Left lung (tissue), 10 donors: ENCODE data around the gene TARS2. TPM values are rescaled to one million over a fixed set of nuclear protein-coding genes. Genes with fewer than 3 reads are reported as not detected.

ENCODE experiments used
- ATAC-seq: fragments of 200-7000 bp; cut with Tn5 transposase; one replicate; pipeline ENCODE4 v1.9.1; 2020; ENCODE audit warnings: moderate library complexity
- DNase-seq, 4 donors: peaks; one replicate each; pipeline ENCODE4 v3.0.0-alpha.2; 2013 to 2020
- H3K27ac ChIP-seq, 2 donors: fragments of 200-600 bp; sonication (generic) in 1 of 2; one replicate each; pipeline versions ENCODE4 v1.5.0 to v1.8.0; 2020 to 2021
- H3K27me3 ChIP-seq, 2 donors: fragments of 200-600 bp; sonication (generic) in 1 of 2; one replicate each; pipeline versions ENCODE4 v1.5.0 to v1.8.0; 2020 to 2021
- H3K36me3 ChIP-seq, 2 donors: fragments of 200-600 bp; sonication (generic) in 1 of 2; one replicate each; pipeline versions ENCODE4 v1.5.0 to v1.8.0; 2020 to 2021
- H3K4me1 ChIP-seq, 2 donors: fragments of 200-600 bp; one replicate each; pipeline ENCODE4 v1.8.0; 2021
- H3K4me3 ChIP-seq, 2 donors: fragments of 200-600 bp; sonication (generic) in 1 of 2; one replicate each; pipeline versions ENCODE4 v1.5.0 to v1.8.0; 2020 to 2021; ENCODE audit warnings: mild to moderate bottlenecking in 1 of 2
- H3K9me3 ChIP-seq, 2 donors: fragments of 200-600 bp; sonication (generic) in 1 of 2; one replicate each; pipeline versions ENCODE4 v1.5.0 to v1.8.0; 2020 to 2021
- intact Hi-C, 2 donors: fragments of 100-400 bp; cut with DNase I; formaldehyde crosslinking; loops; one replicate each; pipeline versions ENCODE4 v1.11.2 to v1.14.2; 2022
- polyA plus RNA-seq, 6 donors: library from polyadenylated mRNA; unstranded; fragments of 120-200 nt; gene quantifications; one replicate each; pipeline ENCODE4 v1.2.1, GENCODE V29; 2013; ENCODE audit not compliant: insufficient read length in 6 of 6
- total RNA-seq, 2 donors: library from RNA; stranded (reverse); fragmentation: NEBNext Ultra II Directional; extraction: Animal tissue kit (Norgen Biotek cat#: 25700); gene quantifications; one replicate each; pipeline ENCODE4 v1.2.1, GENCODE V29; 2021
- TF ChIP-seq, protein P1 (sequence below), 2 donors: fragments of 200-600 bp; sonication (generic) in 1 of 2; IDR thresholded peaks; one replicate each; pipeline versions ENCODE4 v1.5.0 to v1.8.0; 2021; ENCODE audit warnings: antibody characterized with exemption in 2 of 2
- donor health status: DM: no; HTN: yes; CAD: no.
- donor health status: DM: no; HTN: no; CAD: no.

The TARS2 gene
- total and polyA plus RNA-seq, 8 donors = 18.5 to 29.4 (median 26.0) TPM

DNA sequence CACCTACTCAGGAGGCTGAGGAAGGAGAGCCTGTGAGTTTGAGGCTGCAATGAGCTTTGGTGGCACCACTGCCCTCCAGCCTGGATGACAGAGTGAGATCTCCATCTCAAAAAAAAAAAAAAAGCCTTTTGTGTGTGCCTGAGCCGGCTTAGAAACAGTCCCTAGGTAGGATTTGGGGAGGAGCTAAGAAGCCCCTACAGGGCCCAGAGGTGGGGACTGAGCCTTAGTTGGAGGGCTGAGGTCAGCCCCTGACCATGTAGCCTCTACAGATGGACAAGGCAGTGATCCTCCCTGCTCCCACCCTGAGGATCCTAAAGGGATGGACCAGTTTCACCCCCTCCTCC, 64.5 kb downstream of the TARS2 start:
- TF ChIP-seq, protein P1, sequence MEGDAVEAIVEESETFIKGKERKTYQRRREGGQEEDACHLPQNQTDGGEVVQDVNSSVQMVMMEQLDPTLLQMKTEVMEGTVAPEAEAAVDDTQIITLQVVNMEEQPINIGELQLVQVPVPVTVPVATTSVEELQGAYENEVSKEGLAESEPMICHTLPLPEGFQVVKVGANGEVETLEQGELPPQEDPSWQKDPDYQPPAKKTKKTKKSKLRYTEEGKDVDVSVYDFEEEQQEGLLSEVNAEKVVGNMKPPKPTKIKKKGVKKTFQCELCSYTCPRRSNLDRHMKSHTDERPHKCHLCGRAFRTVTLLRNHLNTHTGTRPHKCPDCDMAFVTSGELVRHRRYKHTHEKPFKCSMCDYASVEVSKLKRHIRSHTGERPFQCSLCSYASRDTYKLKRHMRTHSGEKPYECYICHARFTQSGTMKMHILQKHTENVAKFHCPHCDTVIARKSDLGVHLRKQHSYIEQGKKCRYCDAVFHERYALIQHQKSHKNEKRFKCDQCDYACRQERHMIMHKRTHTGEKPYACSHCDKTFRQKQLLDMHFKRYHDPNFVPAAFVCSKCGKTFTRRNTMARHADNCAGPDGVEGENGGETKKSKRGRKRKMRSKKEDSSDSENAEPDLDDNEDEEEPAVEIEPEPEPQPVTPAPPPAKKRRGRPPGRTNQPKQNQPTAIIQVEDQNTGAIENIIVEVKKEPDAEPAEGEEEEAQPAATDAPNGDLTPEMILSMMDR (IDR thresholded peaks at IDR 0.05) = no peak
- no peaks in the 10 kb centered on the region for H3K27me3 ChIP-seq
- peaks cover 35 to 64% of the 10 kb centered on the region in 2 donors for H3K4me1 ChIP-seq
- H3K4me3 ChIP-seq = peak overlapping the region in 1 of 2 donors; percentile 58
- H3K36me3 ChIP-seq = peaks cover 0 to 34% of the 10 kb centered on the region in 2 donors
- no peak for DNase-seq
- H3K9me3 ChIP-seq = no peaks in the 10 kb centered on the region
- ATAC-seq = no peak
- H3K27ac ChIP-seq = peak overlapping the region; percentile 85 to 89
- intact Hi-C loops = no loop called here

DNA sequence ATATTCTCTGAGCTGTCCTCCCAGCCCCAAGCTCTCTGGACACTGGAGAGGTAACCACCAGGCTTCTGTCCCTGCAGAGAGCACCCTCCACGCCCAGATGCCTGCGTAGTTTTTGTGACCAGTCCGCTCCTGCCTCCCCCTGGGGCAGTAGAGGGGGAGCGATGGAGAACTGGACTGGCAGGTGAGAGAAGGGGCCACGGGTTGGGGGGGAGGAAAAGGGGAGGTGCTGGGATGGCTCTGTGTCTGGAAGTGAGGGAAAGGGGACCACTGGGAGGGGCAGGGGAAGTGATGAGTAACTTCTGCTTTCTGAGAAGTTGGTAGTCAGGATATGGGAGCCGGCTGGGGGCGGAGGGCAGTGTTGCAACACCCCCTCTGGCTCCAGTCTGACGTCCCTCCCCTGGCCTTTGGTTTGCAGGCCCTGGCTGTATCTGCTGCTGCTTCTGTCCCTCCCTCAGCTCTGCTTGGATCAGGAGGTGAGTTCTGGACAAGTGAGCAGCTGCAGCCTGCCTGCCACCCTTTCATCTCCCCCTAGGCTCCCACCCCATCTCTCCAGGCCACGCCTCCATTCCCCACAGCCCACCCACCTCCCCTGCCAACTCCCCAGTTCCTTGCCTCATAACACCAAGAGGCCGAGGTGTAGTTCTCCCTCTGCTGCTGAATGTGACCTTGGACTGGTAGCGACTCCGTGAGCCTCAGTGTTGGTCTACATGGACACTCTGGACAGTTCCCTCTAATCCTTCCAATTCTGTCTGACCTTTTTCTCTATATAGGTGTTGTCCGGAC, 65.1 kb downstream of the TARS2 start:
- DNase-seq = peak; percentile 70 to 94 (median 90)
- Histone ChIP-seq H3K4me1 (peaks cover 35 to 65% of the 10 kb centered on the region in 2 donors), H3K27me3 (no peaks in the 10 kb centered on the region), H3K36me3 (peaks cover 0 to 39% of the 10 kb centered on the region in 2 donors), H3K9me3 (no peaks in the 10 kb centered on the region), H3K27ac (peak overlapping the region; percentile 85 to 89), H3K4me3 (peak overlapping the region in 1 of 2 donors; percentile 19)
- intact Hi-C loops = no loop called here
- TF ChIP-seq, protein P1 (IDR thresholded peaks at IDR 0.05) = no peak
- ATAC-seq = peak; percentile 57

DNA sequence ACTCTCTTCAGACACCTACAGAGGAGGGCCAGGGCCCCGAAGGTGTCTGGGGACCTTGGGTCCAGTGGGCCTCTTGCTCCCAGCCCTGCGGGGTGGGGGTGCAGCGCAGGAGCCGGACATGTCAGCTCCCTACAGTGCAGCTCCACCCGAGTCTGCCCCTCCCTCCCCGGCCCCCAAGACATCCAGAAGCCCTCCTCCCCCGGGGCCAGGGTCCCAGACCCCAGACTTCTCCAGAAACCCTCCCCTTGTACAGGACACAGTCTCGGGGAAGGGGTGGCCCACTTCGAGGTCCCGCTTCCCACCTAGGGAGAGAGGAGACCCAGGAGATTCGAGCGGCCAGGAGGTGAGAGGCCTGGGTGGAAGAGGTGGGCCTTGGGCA, 65.7 kb downstream of the TARS2 start:
- peaks cover 0 to 45% of the 10 kb centered on the region in 2 donors for H3K36me3 ChIP-seq
- ATAC-seq = no peak
- peak overlapping the region; percentile 85 to 89 for H3K27ac ChIP-seq
- DNase-seq = no peak
- TF ChIP-seq, protein P1 (IDR thresholded peaks at IDR 0.05) = no peak
- H3K9me3 ChIP-seq = no peaks in the 10 kb centered on the region
- H3K27me3 ChIP-seq = no peaks in the 10 kb centered on the region
- intact Hi-C loops = no loop called here
- peak overlapping the region in 1 of 2 donors; percentile 19 for H3K4me3 ChIP-seq
- H3K4me1 ChIP-seq = peaks cover 35 to 65% of the 10 kb centered on the region in 2 donors

DNA sequence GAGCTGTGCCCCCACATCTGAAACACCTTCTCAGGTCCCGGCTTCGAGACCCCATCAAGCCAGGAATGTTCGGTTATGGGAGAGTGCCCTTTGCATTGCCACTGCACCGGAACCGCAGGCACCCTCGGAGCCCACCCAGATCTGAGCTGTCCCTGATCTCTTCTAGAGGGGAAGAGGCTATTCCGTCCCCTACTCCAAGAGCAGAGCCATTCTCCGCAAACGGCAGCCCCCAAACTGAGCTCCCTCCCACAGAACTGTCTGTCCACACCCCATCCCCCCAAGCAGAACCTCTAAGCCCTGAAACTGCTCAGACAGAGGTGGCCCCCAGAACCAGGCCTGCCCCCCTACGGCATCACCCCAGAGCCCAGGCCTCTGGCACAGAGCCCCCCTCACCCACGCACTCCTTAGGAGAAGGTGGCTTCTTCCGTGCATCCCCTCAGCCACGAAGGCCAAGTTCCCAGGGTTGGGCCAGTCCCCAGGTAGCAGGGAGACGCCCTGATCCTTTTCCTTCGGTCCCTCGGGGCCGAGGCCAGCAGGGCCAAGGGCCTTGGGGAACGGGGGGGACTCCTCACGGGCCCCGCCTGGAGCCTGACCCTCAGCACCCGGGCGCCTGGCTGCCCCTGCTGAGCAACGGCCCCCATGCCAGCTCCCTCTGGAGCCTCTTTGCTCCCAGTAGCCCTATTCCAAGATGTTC, 66.3 kb downstream of the TARS2 start:
- no peaks in the 10 kb centered on the region for H3K9me3 ChIP-seq
- H3K4me3 ChIP-seq = no peak overlapping the region
- ATAC-seq (no peak), DNase-seq (no peak)
- peak overlapping the region; percentile 85 to 89 for H3K27ac ChIP-seq
- TF ChIP-seq, protein P1 (IDR thresholded peaks at IDR 0.05) = no peak
- intact Hi-C loops = no loop called here
- peaks cover 29 to 65% of the 10 kb centered on the region in 2 donors for H3K4me1 ChIP-seq
- no peaks in the 10 kb centered on the region for H3K27me3 ChIP-seq
- peaks cover 0 to 52% of the 10 kb centered on the region in 2 donors for H3K36me3 ChIP-seq

DNA sequence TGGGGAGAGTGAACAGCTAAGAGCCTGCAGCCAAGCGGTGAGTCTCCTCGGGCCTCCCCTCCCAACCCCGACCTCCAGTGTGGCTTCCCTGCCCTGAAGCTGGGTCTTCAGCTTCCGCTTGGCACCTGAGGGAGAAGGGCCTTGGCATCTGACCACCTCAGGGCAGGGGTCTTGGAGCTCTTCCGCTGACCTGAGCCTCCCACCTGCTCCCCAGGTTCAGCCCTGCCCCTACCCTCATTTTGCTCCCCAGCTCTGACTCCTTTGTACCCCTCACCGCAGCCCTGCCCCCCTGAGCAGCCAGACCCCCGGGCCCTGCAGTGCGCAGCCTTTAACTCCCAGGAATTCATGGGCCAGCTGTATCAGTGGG, 66.8 kb downstream of the TARS2 start:
- no peaks in the 10 kb centered on the region for H3K27me3 ChIP-seq
- no peak for DNase-seq
- no peak for ATAC-seq
- TF ChIP-seq, protein P1 (IDR thresholded peaks at IDR 0.05) = no peak
- H3K27ac ChIP-seq = peak overlapping the region in 1 of 2 donors; percentile 85
- H3K9me3 ChIP-seq = no peaks in the 10 kb centered on the region
- intact Hi-C loops = no loop called here
- H3K4me3 ChIP-seq = no peak overlapping the region
- peaks cover 0 to 57% of the 10 kb centered on the region in 2 donors for H3K36me3 ChIP-seq
- peaks cover 28 to 67% of the 10 kb centered on the region in 2 donors for H3K4me1 ChIP-seq
